ENCODE results near the gene KCNN1. TPM values are rescaled to one million over a fixed set of nuclear protein-coding genes. Genes with fewer than 3 reads are reported as not detected.

The KCNN1 gene
- total RNA-seq, 1 experiment from 2014 or later, result 9.2 TPM

- Histone ChIP-seq H3K9ac (ENCODE audit: extremely low read depth, insufficient read length, low read length) (no peak overlapping the region), H3K79me2 (ENCODE audit: insufficient read depth, low read length) (no peaks in the 10 kb centered on the region), H3K56ac (ENCODE audit: insufficient read length, low read depth, low read length) (no peak overlapping the region), H3K23ac (ENCODE audit: insufficient read length, low read depth, low read length) (no peak overlapping the region), H2BK15ac (ENCODE audit: low read depth, low read length) (no peak overlapping the region), H3K27me3 (ENCODE audit: insufficient read depth, low read length) (no peaks in the 10 kb centered on the region), H3K4ac (ENCODE audit: low read depth, low read length) (no peak overlapping the region), H2AK5ac (ENCODE audit: insufficient read length, low read length) (no peak overlapping the region), H2BK120ac (ENCODE audit: low read depth, low read length, poor library complexity, severe bottlenecking) (no peak overlapping the region), H3T11ph (ENCODE audit: low read length) (no peak overlapping the region), H3K9me3 (ENCODE audit: control insufficient read depth, low read depth, low read length) (no peaks in the 10 kb centered on the region), H3K14ac (ENCODE audit: insufficient read depth, low read length) (no peak overlapping the region), H2BK12ac (ENCODE audit: insufficient read length, low read depth, low read length) (no peak overlapping the region), H3K79me1 (ENCODE audit: insufficient read depth, low read depth, low read length, poor library complexity, severe bottlenecking) (no peaks in the 10 kb centered on the region), H4K5ac (ENCODE audit: insufficient read length, low read depth, low read length) (no peak overlapping the region), H3K18ac (ENCODE audit: insufficient read length, low read depth, low read length) (no peak overlapping the region), H3K4me1 (ENCODE audit: insufficient read depth, low read length) (no peaks in the 10 kb centered on the region), H3K4me2 (ENCODE audit: insufficient read depth, insufficient read length, low read length) (no peak overlapping the region), H2BK5ac (ENCODE audit: insufficient read length, low read length) (no peak overlapping the region), H3K27ac (ENCODE audit: insufficient read length, low read depth, low read length) (no peak overlapping the region), H4K91ac (ENCODE audit: insufficient read length, low read depth, low read length) (no peak overlapping the region), H4K8ac (replicated peaks; ENCODE audit: insufficient read length, low read depth, low read length) (no peak overlapping the region), H2AFZ (ENCODE audit: low read length) (no peak overlapping the region), H3K23me2 (ENCODE audit: insufficient read length, low read depth, low read length, poor library complexity, severe bottlenecking) (no peaks in the 10 kb centered on the region), H4K20me1 (ENCODE audit: control insufficient read depth, insufficient read depth, insufficient read length) (no peaks in the 10 kb centered on the region), H2BK20ac (ENCODE audit: low read depth, low read length, poor library complexity, severe bottlenecking) (no peak overlapping the region)
- H3K27ac Mint-ChIP-seq, result 0 out of 7 replicates have a peak overlapping the region, but pooled peaks of 1 of the 3 experiments have one; percentile 10
- WGBS (ENCODE audit: extremely low coverage, insufficient read length, low lambda C conversion rate), result no CpG with 5 or more reads among the region's 16 CpGs
- H3K4me3 Mint-ChIP-seq, result no peak overlapping the region
- H3K27me3 Mint-ChIP-seq (ENCODE audit: low read depth), result no peaks in the 10 kb centered on the region; the same call in 1 of the 2 replicates
- peaks cover 3 to 9% of the 10 kb centered on the region in 2 experiments for H3K4me1 Mint-ChIP-seq
- DNase-seq, result no peak
- no peak for TF ChIP-seq CTCF (conservative IDR thresholded peaks at IDR 0.05)
- H3K36me3 Mint-ChIP-seq (ENCODE audit: insufficient read depth in 1 of 3, low read depth in 3 of 3), result peaks cover 0 to 15% (median 0%) of the 10 kb centered on the region in 3 experiments; a peak in 5 of 7 replicates
- H3K9me3 Mint-ChIP-seq, result no peaks in the 10 kb centered on the region
Observed at GRCh38 chr19:17989425-17990094, 22.7 kb downstream of the KCNN1 start.

Data from H9 (cell line).